Measurements from ENCODE around the gene NAALADL2. TPM values are rescaled to one million over a fixed set of nuclear protein-coding genes. Genes with fewer than 3 reads are reported as not detected.

NAALADL2 gene
- total and polyA plus RNA-seq, 9 of the 15 experiments (the other 6 are each of a cell fraction or from before 2014, with no cell fraction given), result 0.29 to 1.1 (median 0.79) TPM; not detected in 1

GRCh38 chr3:174931473-174932353 lies 72.6 kb downstream of the NAALADL2 start:
- BruUV-seq (replicated peaks), result no TSS peak
- Histone ChIP-seq H3K9me3 (replicated peaks; ENCODE audit: control insufficient read depth, insufficient read depth, low read depth, low read length) (no peaks in the 10 kb centered on the region), H3K9ac (ENCODE audit: insufficient read depth in 1 of 2, low read depth in 2 of 2, low read length in 2 of 2) (no peak overlapping the region), H3K27ac (ENCODE audit: extremely low read depth, low read depth, low read length) (no peak overlapping the region), H3K27me3 (ENCODE audit: control insufficient read depth in 2 of 2, insufficient read depth in 2 of 2, low read length in 2 of 2) (no peaks in the 10 kb centered on the region), H3K9me1 (ENCODE audit: control insufficient read depth, insufficient read depth, low read length) (no peaks in the 10 kb centered on the region), H3K79me2 (ENCODE audit: control insufficient read depth, insufficient read depth, low read length) (no peaks in the 10 kb centered on the region), H3K4me3 (no peak overlapping the region), H3K4me1 (replicated peaks in 1 of 2; ENCODE audit: control insufficient read depth in 2 of 2, insufficient read depth in 2 of 2, low read length in 2 of 2) (no peaks in the 10 kb centered on the region), H3K4me2 (ENCODE audit: insufficient read depth, low read length) (no peak overlapping the region), H3K36me3 (ENCODE audit: control insufficient read depth, insufficient read depth, low read length) (no peaks in the 10 kb centered on the region), H4K20me1 (replicated peaks; ENCODE audit: control insufficient read depth, insufficient read depth, low read length) (no peaks in the 10 kb centered on the region), H2AFZ (ENCODE audit: low read depth, low read length) (no peak overlapping the region)
- ChIA-PET POLR2A (no interaction called here), CTCF (ENCODE audit: low intra/inter-chr PET ratio) (no interaction called here)
- ATAC-seq (no peak), DNase-seq (ENCODE audit: extremely low read depth in 1 of 4, low spot score in 3 of 4) (no peak), FAIRE-seq (no peak)
- intact Hi-C loops (cut with micrococcal nuclease), result no loop called here
- TF ChIP-seq KLF1 (tag; IDR thresholded peaks at IDR 0.05) (no peak), MNT (conservative IDR thresholded peaks at IDR 0.05) (no peak), TGIF2 (CRISPR knock-in tag; IDR thresholded peaks at IDR 0.05) (no peak), JUND (IDR thresholded peaks at IDR 0.05; ENCODE audit: borderline replicate concordance, low read depth, low read length) (no peak), JUND (tag; IDR thresholded peaks at IDR 0.05; ENCODE audit: borderline replicate concordance, low read depth, low read length) (no peak), RBM14 (IDR thresholded peaks at IDR 0.05; ENCODE audit: borderline replicate concordance, insufficient read depth, low read depth, low read length) (no peak), TRIM28 (IDR thresholded peaks at IDR 0.05) (no peak), MAFG (tag; conservative IDR thresholded peaks at IDR 0.05) (no peak), ZNF75A (CRISPR knock-in tag; IDR thresholded peaks at IDR 0.05) (no peak), SMAD3 (CRISPR knock-in tag; conservative IDR thresholded peaks at IDR 0.05) (no peak), ARID2 (IDR thresholded peaks at IDR 0.05) (no peak), KDM2B (CRISPR knock-in tag; IDR thresholded peaks at IDR 0.05) (no peak), KDM5B (IDR thresholded peaks at IDR 0.05; ENCODE audit: insufficient replicate concordance, low read depth, low read length) (no peak), SPI1 (IDR thresholded peaks at IDR 0.05; ENCODE audit: borderline replicate concordance, low read depth, low read length) (no peak), XRCC4 (IDR thresholded peaks at IDR 0.05; ENCODE audit: extremely low read depth, insufficient read depth, insufficient read length) (no peak), FUS (optimal IDR thresholded peaks at IDR 0.05; ENCODE audit: low read depth, low read length) (no peak), PTRF (tag; IDR thresholded peaks at IDR 0.05) (no peak), RAD21 (CRISPR knock-in tag; conservative IDR thresholded peaks at IDR 0.05 in 1 of 2, IDR thresholded peaks at IDR 0.05 in 1 of 2) (no peak), ARNT (IDR thresholded peaks at IDR 0.05) (no peak), NFXL1 (CRISPR knock-in tag; IDR thresholded peaks at IDR 0.05) (no peak), MTA1 (IDR thresholded peaks at IDR 0.05; ENCODE audit: borderline replicate concordance) (no peak)
- WGBS (ENCODE audit: insufficient coverage, low coverage, missing lambda C conversion rate), result 0% methylated on average over 2 of the region's 2 CpGs
- in situ Hi-C loops (cut with MboI), result no loop called here
